Coronary artery (tissue), 2 donors: Measurements from ENCODE around the gene POM121C.
"Not testable (repeated sequence)": the region's sequence is repeated elsewhere in the genome, so short reads cannot be mapped to it uniquely, and the experiment has no call there.

Experiments
- DNase-seq: peaks from one replicate; pipeline ENCODE4 v3.0.0-alpha.2; 2017; ENCODE audit warnings: low spot score
- H3K27ac ChIP-seq, 2 donors: fragments of 200-600 bp; sonication (generic); one replicate each; pipeline ENCODE4 v1.5.1; 2016 to 2019
- H3K4me3 ChIP-seq: fragments of 200-600 bp; sonication (generic); 2 replicates; pipeline ENCODE4 v1.5.1; 2016; ENCODE audit warnings: mild to moderate bottlenecking, moderate library complexity

Gene POM121C

GRCh38 chr7:75414204-75414603 is 71.9 kb downstream of the POM121C start:
- not testable (repeated sequence) for H3K4me3 ChIP-seq, DNase-seq

GRCh38 chr7:75410823-75411173 is 75.3 kb downstream of the POM121C start:
- not testable (repeated sequence) for H3K4me3 ChIP-seq, H3K27ac ChIP-seq, DNase-seq

More at GRCh38 chr7:75414204-75414603, 71.9 kb downstream of the POM121C start:
- not testable (repeated sequence) for H3K27ac ChIP-seq

GRCh38 chr7:75409880-75410822 is 75.9 kb downstream of the POM121C start:
- DNase-seq, H3K27ac ChIP-seq: not testable (repeated sequence)
- H3K4me3 ChIP-seq = peak overlapping the region; percentile 66

- not testable (repeated sequence) for H3K4me3 ChIP-seq, DNase-seq, H3K27ac ChIP-seq
These were observed 81.4 kb downstream of the POM121C start for GRCh38 chr7:75404663-75405062.

- H3K4me3 ChIP-seq, DNase-seq, H3K27ac ChIP-seq: not testable (repeated sequence)
These were observed 82.3 kb downstream of the POM121C start for GRCh38 chr7:75403455-75404443.

- not testable (repeated sequence) for H3K4me3 ChIP-seq, DNase-seq, H3K27ac ChIP-seq
These were observed 85.5 kb downstream of the POM121C start for GRCh38 chr7:75400575-75400974.

GRCh38 chr7:75398771-75399700 is 87.1 kb downstream of the POM121C start:
- H3K4me3 ChIP-seq, H3K27ac ChIP-seq, DNase-seq: not testable (repeated sequence)

- not testable (repeated sequence) for DNase-seq, H3K27ac ChIP-seq
These were observed 88.2 kb downstream of the POM121C start for GRCh38 chr7:75397865-75398264.

GRCh38 chr7:75395329-75395728 is 90.8 kb downstream of the POM121C start, which contains the start of gene TRIM73:
Gene TRIM73 (plus strand): TSS chr7:75395629. CDS start chr7:75398934, 3,305 bp downstream.
- H3K27ac ChIP-seq, DNase-seq, H3K4me3 ChIP-seq: not testable (repeated sequence)

More at GRCh38 chr7:75397865-75398264, 88.2 kb downstream of the POM121C start:
- not testable (repeated sequence) for H3K4me3 ChIP-seq

GRCh38 chr7:75393194-75393593 is 92.9 kb downstream of the POM121C start:
- not testable (repeated sequence) for DNase-seq, H3K27ac ChIP-seq, H3K4me3 ChIP-seq

GRCh38 chr7:75374519-75375317 is 111.4 kb downstream of the POM121C start:
- H3K27ac ChIP-seq, DNase-seq: not testable (repeated sequence)

GRCh38 chr7:75374144-75374518 is 112.0 kb downstream of the POM121C start:
- not testable (repeated sequence) for H3K27ac ChIP-seq, H3K4me3 ChIP-seq, DNase-seq

More at GRCh38 chr7:75374519-75375317, 111.4 kb downstream of the POM121C start:
- H3K4me3 ChIP-seq = not testable (repeated sequence)

GRCh38 chr7:75367313-75367712 is 118.8 kb downstream of the POM121C start:
- H3K4me3 ChIP-seq, DNase-seq, H3K27ac ChIP-seq: not testable (repeated sequence)
